ENCODE data around the gene POLE4.

POLE4 gene

GRCh38 chr2:75003276-75003675 lies 44.8 kb downstream of the POLE4 start:
- no peak for DNase-seq

DNA sequence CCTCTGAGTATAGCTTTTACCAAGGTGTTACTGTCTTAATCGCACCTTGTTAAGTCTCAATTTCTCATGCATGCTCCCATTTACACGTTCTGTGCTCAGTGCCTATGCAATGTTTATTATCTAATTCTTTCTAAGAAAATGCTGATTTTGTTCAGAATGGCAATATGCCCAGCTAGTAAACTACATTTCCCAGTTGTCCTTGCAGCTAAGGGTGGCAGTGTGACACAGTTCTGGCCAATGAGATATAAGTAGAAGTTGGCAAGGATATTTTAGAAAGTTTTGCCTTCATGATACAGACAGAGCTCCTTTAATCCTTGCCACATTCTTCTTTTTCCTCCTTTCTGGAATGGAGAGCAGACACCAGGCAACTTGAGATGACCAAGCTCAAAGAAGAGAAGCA lies 45.3 kb downstream of the POLE4 start:
- no peak for DNase-seq

DNA sequence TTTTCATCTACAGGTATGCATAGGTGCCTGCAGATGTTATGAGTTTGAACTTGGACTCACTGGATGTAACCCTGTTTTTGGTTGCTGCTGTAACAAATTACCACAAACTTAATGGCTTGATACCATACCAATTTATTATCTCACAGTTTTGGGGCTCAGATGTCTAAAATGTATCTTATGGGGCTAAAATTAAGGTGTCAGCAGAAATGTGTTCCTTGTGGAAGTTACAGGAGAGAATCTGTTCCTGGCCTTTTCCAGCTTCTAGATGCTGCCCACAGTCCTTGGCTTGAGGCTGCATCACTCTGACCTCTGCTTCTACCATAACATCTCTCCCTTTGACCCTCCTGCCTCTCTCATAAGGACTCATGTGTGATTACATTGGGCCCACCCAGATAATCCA lies 47.6 kb downstream of the POLE4 start:
- no peak for DNase-seq

GRCh38 chr2:75007061-75007460 lies 48.6 kb downstream of the POLE4 start:
- no peak for DNase-seq

- DNase-seq = no peak
Measured at GRCh38 chr2:75007819-75008218, 49.4 kb downstream of the POLE4 start.

DNA sequence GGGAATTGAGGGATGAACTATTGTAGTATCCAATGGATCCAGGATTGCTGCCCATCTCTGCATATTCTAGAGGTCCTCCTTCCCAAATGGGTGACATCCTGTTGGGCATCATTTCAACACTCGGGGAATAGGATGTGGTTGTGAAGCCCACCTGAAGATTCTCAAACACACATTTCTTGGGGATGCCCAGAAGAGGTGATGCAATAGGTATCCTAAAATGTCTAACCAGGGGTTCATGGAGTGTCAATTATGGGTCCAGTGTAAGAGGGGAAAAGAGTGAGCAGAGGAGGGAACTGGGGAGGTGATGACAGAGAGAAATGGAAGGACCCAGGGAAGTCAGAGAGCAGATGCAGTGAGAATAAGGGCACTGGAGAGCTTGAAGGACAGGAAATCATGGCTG lies 52.1 kb downstream of the POLE4 start:
- no peak for DNase-seq

DNA sequence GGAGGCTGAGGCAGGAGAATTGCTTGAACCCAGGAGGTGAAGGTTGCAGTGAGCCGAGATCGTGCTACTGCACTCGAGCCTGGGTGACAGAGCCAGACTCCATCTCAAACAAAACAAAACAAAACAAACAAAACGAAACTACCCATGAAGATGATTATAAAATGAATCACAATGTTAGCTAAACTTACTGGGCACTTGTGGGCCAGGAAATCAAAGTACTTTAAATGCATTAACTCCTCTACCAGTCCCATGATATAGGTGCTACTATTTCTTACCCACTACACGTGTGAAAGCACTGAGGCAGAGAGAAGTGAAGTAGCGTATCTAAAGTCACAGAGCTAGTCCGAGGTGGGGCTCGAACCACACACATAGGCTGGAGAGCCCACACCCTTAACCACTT lies 53.6 kb downstream of the POLE4 start:
- DNase-seq = no peak

GRCh38 chr2:75018162-75018561 lies 59.7 kb downstream of the POLE4 start:
- DNase-seq = no peak
